NCI-H2107 treated with DMSO at 0.1 percent for 48 hours (cell line): ENCODE measurements around the gene EN1.

Source experiments
- DNase-seq: peaks from one replicate; lab custom pipeline; 2025; ENCODE audit not compliant: unreplicated experiment; lab: John Stamatoyannopoulos, UW

The EN1 gene

DNA sequence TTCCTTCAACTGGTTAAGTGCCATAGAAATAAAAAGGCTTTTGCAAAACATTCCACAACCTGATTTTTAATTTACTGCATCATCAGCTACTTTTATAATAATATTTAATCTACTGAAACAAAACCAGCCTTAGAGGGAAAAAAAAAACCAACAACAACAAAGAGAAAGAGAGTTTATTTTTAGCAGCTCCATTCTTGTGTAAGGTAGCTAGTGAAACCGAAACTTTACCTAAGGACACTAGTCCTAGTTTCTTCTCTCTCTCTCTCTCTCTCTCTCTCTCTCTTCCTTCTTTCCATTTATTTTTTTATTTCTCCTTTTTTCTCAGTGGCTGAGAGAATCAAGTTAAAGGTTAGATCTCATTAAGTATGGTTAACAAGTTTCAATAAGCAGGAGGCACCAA, 21.4 kb downstream of the EN1 start:
- DNase-seq = no peak

- DNase-seq = no peak
Observed at GRCh38 chr2:118823633-118824032, 23.8 kb downstream of the EN1 start.

- no peak for DNase-seq
Observed at GRCh38 chr2:118822572-118822971, 24.9 kb downstream of the EN1 start.

- DNase-seq = no peak
Observed at GRCh38 chr2:118822015-118822414, 25.4 kb downstream of the EN1 start.

DNA sequence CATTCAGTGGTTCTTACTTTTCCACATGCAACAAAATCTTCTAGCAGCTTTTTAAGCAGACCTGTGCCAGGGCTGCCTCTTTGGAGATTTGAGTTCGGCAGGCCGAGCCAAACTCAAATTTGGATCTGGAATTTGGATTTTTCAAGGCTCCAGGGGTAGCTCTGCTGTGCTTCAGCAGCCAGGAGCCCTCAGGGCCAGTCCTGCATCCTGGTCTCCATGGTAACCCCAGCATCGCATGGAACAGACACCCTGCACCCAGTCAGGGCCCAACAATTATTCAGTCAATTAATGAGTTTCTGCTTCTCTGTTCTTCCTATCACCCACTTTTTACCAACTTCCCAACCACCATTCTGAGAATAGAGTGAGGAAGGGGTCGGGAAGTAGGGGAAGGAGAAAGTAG, 30.0 kb downstream of the EN1 start:
- DNase-seq = no peak

DNA sequence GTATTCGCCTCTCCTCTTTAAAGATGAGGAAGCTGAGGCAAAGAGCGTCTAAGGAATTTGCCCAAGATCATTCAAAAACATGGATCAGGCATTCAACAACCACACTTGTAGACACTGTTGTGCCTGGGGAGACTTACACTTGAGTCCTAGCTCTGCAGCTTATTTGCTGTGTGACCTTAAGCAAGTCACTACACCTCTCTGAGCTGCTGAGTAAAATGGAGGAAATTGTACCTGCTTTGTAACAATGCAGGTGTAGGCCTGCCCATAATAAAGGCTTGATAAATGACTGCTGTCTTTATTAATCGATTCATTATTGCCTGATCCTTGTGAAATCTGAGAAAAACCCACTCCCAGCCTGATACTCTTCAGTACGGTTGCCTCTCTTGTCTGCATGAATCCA, 30.8 kb downstream of the EN1 start:
- no peak for DNase-seq

DNA sequence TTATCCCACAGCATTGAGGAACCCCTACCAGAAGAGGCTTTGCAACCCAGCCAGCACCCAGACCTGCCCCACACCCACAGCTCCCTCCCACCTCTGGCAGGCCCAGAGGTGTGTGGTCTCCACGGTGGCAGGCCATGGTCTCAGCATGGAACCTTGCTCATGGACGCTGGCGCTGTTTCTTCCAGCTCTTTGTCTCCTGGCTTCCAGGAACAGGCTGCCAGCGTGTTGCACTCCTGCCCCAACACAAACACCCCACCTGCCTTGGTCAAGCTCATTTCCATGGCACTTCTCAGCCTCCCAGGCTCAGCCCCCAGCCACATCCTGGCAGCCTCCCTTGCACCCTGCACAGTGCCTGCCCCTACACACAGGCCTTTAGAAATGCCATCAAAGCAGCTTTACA, 31.7 kb downstream of the EN1 start:
- no peak for DNase-seq

DNA sequence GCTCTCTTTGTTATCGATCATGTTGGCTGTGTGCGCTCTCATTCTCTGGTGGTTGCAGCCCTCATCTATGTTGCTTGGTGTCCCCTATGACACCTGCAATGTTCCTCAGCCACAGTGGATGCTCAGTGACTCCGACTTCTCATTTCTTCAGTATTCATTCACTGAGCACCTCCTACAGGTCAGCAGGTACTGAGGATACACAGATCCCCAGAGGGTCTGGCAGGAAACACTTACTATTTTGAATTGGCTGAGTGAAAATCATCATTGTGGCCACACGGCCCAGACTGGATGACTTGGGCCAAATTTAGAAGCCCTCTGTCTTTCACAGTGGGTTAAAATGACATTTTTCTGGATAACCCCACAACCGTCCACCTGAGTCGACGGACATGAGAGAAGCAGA, 32.1 kb downstream of the EN1 start:
- DNase-seq = no peak

GRCh38 chr2:118814368-118814767, 33.1 kb downstream of the EN1 start:
- DNase-seq = no peak

DNA sequence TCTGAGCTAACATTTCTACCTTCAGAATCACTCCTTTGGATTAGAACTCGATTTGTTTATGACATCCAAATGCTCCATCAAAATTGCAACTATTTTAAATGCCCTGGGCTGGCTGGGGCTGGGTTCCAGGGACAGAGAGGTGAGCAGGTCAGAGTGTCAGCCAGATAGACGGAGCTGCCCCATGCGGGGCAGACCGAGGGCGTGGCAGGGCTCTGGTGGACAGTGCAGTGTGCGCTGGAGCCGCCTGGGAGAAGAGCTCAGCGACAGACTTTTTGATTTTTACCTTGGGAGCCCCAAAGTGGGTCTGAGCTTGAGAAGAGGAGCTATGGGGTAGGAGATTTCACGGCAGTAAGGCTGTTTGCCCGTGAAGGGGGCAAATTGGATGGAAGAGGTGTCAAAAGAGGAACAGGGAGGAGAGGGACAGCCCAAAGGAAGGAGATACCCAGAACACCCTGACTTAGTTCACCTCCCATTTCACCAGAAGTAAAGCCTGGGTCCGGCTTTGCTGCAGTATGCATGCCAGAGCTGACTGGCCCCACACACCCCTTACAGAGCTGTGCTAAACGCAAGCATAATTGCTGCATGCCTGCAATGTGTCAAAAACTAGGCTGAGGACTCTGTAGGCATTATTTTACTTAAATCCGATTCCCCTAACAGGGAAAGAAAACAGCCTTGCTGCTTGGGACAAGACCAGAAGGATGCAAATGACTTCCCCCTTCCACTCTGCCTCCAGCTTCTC, 33.7 kb downstream of the EN1 start:
- DNase-seq = no peak

- no peak for DNase-seq
Observed at GRCh38 chr2:118813111-118813510, 34.3 kb downstream of the EN1 start.

DNA sequence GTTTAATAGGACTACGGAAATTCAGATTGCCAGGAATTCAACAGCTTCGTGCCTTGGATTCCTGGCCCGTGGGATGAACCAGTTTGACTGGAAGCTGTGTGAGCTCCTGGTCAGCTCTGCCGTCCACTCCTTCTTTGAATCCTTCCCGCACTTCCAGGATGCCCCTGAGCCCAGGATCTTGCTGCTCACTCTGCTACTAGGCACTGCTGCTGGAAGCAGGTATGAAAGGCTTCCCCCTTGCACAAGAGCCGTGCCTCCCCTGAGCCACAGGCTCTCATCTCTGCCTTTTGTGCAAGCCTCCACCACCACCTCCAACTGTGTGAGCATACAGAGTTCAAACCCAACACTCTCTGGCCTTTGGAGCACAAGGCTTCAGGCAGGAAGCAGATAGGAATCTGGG, 34.9 kb downstream of the EN1 start:
- no peak for DNase-seq

GRCh38 chr2:118811514-118812115, 35.8 kb downstream of the EN1 start:
- no peak for DNase-seq

- no peak for DNase-seq
Observed at GRCh38 chr2:118810766-118811165, 36.7 kb downstream of the EN1 start.

DNA sequence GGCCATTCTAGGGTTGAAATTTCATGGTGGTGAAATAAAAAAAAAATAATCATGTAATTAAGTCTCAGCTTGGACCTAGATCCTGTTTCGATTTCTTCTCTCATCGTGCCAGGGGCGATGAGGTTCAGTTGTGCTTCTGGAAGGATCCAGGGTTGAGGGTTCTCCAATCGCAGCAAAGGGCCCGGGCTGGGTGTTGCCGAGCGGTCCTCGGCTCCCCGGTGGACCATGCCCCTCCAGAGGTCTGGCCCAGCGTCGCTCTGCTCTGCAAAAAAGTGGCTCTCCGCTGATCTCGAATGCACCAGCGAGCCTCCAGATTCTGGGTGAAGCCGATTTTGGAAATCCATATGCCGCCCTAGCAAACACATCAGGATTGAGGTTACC, 39.0 kb downstream of the EN1 start:
- no peak for DNase-seq

DNA sequence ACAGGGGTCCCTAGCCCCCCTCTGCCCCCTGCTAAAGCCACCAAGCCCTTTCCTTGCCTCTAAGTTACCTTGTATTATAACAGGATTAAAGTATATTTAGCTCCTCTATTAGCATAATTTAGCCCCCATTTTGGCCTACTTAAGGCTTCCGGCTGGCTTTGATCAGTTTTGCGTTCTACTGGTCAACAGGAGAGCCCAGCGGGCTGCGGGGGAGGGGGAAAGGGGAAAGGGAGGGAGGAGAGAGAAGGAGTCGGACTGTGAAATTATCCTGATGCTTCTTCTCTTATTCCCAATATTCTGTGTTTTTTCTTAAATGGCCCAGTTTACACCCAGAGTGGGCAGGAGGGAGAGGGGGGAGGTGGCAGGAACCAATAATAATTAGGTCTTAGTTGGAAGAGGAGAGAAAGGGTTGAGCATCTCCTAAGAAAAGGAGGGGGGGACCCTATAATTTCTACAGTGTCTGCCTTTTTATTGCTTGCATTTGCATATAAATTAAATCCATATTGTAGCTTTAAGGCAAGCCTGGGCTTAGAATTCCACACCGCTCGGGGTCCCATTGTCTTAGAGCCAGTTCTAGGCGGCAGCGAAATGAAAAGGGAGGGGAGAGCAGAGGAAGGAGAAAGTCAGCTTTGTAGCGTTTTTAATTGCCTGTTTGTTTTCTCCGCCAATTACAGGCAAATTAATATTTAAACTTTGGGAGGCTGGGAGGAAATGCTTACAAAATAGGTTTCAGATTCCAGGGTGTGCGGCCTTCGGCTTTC, 39.6 kb downstream of the EN1 start:
- no peak for DNase-seq

- no peak for DNase-seq
Observed at GRCh38 chr2:118806797-118807667, 40.4 kb downstream of the EN1 start.

DNA sequence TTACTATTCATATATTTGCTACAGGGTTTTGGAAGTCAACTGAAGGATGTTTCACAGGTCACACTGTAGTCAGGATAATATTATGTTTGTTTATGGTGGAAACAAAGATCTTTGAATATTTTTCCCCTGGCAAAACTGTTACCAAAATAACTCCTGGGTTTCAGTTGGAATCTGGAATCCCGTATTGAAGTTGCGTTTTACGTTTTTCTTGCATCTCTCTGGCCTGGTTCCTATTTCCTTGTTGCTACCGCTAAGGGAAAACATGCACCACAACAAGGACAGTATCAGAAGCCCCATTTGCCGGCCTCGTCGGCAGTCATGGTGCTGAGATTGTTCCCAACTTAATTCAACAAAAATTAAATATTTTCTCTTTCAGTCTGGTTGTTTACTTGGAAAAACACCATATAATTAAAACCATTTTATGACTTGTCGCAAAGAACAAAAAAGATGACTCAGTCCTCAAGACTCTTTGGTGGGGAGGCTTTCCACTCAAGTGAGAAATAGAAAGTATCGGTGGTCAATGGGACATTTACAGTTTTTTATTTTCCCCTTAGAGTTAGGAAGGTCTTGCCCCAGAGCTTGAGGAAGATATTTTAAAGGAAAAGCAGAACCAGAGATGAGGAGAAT, 42.3 kb downstream of the EN1 start:
- no peak for DNase-seq

GRCh38 chr2:118803012-118803411, 44.4 kb downstream of the EN1 start:
- DNase-seq = no peak

- no peak for DNase-seq
Observed at GRCh38 chr2:118801151-118801550, 46.3 kb downstream of the EN1 start.

DNA sequence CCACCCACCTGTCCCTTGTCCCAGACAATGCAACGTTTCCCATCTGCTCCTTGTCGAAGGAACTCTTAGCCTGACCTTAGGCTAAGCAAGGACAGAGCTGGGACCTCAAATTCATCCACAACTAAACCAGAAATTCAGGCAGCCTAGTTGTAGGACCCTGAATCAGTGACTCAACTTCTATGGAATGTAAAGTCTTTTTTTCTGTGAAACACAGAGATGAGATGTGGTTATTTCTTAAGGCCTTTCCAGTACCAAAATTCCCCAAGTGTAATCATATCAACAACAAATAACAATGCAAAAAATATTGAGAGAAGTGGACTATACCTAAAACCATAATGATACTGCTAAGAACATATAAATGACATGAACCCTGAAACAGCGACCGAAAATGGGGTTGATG, 46.7 kb downstream of the EN1 start:
- no peak for DNase-seq
